HG02870 (cell line): ENCODE results near the gene BCL11A.

Source experiments
- ATAC-seq: cut with Tn5 transposase; IDR thresholded peaks from one replicate; pipeline ENCODE4 v1.9.1; 2021; ENCODE audit warnings: mild to moderate bottlenecking, moderate library complexity; ENCODE audit not compliant: unreplicated experiment

Gene BCL11A

GRCh38 chr2:60469536-60470317, 83.7 kb downstream of the BCL11A start:
- no peak for ATAC-seq

- peak; percentile 48 for ATAC-seq
Observed at GRCh38 chr2:60468382-60469085, 84.9 kb downstream of the BCL11A start.

GRCh38 chr2:60466161-60466702, 87.2 kb downstream of the BCL11A start:
- no peak for ATAC-seq

GRCh38 chr2:60465736-60466135, 87.7 kb downstream of the BCL11A start:
- ATAC-seq: no peak

- ATAC-seq: no peak
Observed at GRCh38 chr2:60463249-60463648, 90.2 kb downstream of the BCL11A start.

GRCh38 chr2:60461421-60462108, 91.9 kb downstream of the BCL11A start:
- no peak for ATAC-seq

GRCh38 chr2:60460577-60461420, 92.7 kb downstream of the BCL11A start:
- no peak for ATAC-seq

- ATAC-seq: no peak
Observed at GRCh38 chr2:60459851-60460250, 93.6 kb downstream of the BCL11A start.

- ATAC-seq: no peak
Observed at GRCh38 chr2:60456115-60456770, 97.2 kb downstream of the BCL11A start.

GRCh38 chr2:60453872-60454271, 99.6 kb downstream of the BCL11A start:
- no peak for ATAC-seq

- ATAC-seq: no peak
Observed at GRCh38 chr2:60453301-60453700, 100.2 kb downstream of the BCL11A start.

- ATAC-seq: no peak
Observed at GRCh38 chr2:60450488-60450887, 103.0 kb downstream of the BCL11A start.

GRCh38 chr2:60447943-60448342, 105.5 kb downstream of the BCL11A start:
- ATAC-seq: peak; percentile 28

GRCh38 chr2:60446413-60447267, 106.8 kb downstream of the BCL11A start:
- peak; percentile 87 for ATAC-seq

GRCh38 chr2:60445684-60446179, 107.7 kb downstream of the BCL11A start:
- no peak for ATAC-seq

GRCh38 chr2:60442608-60443007, 110.8 kb downstream of the BCL11A start:
- ATAC-seq: no peak

GRCh38 chr2:60441800-60442199, 111.7 kb downstream of the BCL11A start:
- no peak for ATAC-seq

- no peak for ATAC-seq
Observed at GRCh38 chr2:60440767-60441163, 112.7 kb downstream of the BCL11A start.
